Stimulated activated CD8-positive, alpha-beta memory T cell treated with anti-CD3 and anti-CD28 coated beads, Interleukin-7, amount 100 ng/mL, for 48 hours (primary cell): Measurements from ENCODE around the gene SLC43A1.
A peak's percentile ranks its signal among the peaks of the same experiment; 100 is the strongest.

Source experiments
- DNase-seq, 2 donors: peaks; one replicate each; pipeline ENCODE4 v3.0.0-alpha.2; 2020; ENCODE audit warnings: low read depth in 1 of 2; ENCODE audit errors: extremely low read depth in 1 of 2

The SLC43A1 gene

GRCh38 chr11:57529012-57529411, 13.5 kb upstream of the SLC43A1 start:
- no peak for DNase-seq

DNA sequence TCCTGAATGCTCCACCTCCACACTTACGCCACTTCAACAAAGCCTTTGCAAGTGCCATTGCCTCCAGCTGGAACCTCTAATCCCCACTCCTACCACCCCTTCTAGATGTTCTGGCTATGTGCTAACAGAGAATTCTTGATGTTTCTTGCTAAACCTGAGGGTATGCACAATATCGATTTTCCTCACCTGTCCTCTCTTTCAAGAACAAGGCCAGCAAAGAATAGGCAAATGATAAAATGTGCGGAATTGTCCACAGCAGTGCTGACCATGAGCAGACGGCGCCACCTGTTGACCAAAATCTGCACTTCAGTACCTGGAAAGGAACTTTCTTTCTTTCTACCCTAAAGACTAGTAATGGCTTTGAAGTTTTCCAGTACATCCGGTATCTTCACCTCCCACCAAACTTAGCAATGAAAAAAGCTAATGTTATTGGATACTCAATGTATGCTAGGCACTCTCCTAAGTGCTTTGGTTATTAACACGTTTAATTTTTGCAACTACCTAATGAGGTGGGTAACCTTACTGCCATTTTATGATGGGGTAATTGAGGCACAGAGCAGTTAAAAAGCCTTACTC, 11.6 kb upstream of the SLC43A1 start:
- no peak for DNase-seq

- no peak for DNase-seq
Measured at GRCh38 chr11:57523419-57523818, 7.9 kb upstream of the SLC43A1 start.

- no peak for DNase-seq
Measured at GRCh38 chr11:57521116-57521515, 5.6 kb upstream of the SLC43A1 start.

- DNase-seq, result no peak
Measured at GRCh38 chr11:57516061-57516443, 550 bp upstream of the SLC43A1 start.

DNA sequence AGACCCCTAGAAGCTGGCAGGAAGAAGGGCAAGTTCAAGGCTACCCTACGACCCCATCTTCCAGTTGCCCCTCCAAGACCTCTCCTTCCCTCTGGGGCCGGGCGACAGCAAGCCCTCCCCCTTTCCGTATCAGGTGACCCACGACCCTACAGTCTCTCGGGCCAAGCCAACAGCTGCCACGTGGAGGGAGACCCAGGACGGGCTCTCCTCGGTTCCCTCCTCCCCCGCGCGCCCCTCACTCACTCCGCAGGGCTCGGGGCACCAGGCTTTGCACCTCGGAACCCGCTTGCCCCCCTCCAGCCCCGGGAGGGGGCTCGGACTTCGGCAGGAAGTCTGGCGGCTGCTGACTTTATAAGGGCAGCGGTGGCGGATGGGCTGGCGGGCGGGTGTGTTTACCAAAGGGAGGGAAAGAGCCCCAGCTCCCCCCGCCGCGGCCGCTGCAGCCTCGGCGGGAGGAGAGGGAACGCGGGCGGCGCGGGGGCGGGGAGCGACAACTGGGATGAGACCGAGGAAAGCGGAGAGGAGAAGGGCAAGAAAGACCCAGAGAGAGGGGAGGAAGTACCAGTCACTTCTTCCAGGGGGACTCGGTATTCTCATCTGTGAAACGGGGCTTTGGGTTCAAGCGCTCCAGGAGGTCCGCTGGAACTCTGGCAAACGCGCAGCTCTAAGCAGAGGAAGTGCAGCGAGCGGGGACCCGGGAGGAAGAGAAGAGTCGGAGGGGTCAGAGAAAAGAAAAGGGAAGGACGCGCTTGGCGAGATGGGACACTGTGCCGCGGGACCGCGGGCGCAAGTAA, 767 bp downstream of the SLC43A1 start:
- peak; percentile 22 to 32 for DNase-seq

DNA sequence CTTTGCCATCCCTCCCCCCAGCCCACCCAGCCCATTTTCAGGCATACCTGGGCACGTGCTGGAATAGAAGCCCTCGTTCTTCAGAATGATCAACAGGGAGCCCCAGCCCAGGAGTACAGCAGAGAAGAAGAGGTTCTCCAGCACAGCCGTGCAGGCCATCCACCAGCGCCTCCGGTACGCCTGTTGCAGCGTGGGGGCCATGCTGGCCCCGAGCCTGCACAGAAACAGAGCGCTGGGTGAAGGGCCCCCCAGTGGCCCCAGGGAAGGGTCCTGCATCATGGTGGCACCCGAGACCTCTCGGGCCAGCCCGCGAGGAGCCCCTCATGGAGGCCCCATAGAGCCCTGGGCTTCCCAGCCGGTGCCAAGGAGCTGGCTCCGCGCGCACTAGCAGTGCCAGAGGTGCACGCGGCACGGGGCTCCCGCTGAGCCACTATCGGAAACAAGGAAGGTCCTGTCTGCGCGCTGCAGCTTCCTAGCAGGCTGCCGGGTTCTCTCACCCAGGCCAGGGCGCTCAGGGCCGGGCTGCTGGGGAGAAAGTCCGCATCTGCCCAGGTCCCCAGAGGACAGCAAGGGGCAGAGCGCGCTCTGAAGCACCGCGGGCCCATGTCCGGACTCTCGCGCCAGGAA, 1.5 kb downstream of the SLC43A1 start:
- DNase-seq, result no peak

DNA sequence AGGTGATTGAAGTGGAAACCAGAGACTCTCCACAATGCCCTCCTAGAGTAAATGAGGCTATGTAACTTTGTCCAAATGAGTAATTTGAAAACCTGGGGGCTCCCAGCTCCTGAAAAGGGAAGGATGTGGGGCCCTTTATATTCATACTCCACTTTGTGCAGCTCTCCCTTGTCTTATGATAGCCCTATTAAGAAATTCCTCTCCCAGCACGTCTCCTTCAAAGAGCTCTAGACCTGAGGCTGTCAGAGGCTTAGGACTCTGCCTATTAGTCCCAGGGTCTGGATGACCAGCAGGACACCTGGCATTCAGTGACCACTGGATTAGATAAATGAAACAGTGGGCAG, 2.1 kb downstream of the SLC43A1 start:
- DNase-seq, result no peak

GRCh38 chr11:57512646-57513451, 2.7 kb downstream of the SLC43A1 start:
- DNase-seq, result no peak

DNA sequence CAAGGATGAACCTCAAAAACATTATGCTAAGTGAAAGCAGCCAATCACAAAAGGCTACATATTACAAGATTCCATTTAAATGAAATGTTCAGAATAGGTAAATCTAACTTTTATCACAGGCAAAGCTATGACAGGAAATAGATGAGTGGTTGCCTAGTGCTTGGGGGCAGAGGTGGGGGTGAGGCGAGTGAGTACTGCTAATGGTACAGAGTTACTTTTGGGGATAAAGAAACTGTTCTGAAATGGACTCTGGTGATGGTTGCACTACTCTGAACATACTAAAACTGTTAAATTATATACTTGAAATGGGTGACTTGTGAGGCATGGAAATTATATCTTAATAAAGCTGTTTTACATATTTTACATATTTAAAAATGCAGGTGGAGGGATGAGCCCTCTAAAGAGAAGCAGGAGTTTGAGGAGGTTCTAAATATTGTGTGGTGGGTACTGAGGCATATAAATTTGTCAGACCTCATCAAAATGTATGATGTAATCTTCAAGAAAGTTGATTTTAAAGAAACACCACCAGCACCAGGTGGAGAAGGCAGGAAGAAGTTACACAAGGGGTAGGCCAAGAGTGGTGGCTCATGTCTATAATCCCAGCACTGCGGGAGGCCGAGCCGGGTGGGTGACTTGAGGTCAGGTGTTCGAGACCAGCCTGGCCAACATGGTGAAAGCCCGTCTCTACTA, 3.6 kb downstream of the SLC43A1 start:
- DNase-seq, result no peak

DNA sequence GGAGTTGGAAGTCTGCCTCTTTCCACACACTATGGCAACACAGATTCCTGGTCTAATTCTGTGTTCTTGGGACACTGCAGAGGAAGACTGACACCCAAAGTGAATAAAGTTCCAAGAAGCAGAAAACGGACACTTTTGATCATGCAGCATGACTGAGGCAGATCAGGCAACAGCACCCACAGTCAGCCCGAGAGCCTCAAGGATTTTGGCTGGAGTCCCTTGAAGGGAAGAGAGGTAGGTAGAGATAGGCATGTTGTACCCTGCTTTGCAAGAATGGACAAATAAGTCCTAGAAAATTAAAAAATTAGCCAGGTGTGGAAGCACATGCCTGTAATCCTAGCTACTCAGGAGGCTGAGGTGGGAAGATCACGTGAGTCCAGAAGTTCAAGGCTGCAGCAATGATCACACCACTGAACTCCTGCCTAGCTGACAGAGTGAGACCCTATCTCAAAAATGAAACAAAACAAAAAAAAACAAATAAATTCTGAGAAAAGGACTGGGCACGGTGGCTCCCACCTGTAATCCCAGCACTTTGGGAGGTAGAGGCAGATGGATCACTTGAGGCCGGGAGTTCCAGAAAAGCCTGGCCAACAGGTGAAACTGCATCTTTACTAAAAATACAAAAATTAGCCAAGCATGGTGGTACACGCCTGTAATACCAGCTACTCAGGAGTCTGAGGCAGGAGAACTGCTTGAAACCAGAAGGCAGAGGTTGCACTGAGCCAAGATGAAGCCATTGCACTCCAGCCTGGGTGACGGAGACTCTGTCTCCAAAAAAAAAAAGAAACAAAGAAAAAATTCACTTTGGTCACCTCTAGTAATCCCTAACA, 6.9 kb downstream of the SLC43A1 start:
- DNase-seq, result no peak

- DNase-seq, result no peak
Measured at GRCh38 chr11:57506522-57506921, 9.0 kb downstream of the SLC43A1 start.

- DNase-seq, result no peak
Measured at GRCh38 chr11:57504511-57504910, 11.0 kb downstream of the SLC43A1 start.

- no peak for DNase-seq
Measured at GRCh38 chr11:57502870-57503269, 12.6 kb downstream of the SLC43A1 start.

DNA sequence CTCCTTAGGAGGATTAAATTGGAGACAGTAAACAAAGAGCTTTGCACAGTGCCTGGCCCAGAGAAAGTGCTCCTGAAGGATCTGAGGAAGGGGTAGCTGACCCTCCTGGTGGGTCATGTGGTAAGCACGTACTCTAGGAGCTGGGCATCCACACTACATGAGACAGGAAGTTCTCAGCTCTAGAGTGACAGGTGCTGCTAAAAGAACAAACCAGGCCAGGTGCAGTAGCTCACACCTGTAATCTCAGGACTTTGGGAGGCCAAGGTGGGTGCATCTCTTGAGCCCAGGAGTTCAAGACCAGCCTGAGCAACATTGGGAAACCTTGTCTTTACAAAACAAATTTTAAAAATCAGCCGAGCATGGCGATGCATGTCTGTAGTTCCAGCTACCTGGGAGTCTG, 13.1 kb downstream of the SLC43A1 start:
- no peak for DNase-seq

DNA sequence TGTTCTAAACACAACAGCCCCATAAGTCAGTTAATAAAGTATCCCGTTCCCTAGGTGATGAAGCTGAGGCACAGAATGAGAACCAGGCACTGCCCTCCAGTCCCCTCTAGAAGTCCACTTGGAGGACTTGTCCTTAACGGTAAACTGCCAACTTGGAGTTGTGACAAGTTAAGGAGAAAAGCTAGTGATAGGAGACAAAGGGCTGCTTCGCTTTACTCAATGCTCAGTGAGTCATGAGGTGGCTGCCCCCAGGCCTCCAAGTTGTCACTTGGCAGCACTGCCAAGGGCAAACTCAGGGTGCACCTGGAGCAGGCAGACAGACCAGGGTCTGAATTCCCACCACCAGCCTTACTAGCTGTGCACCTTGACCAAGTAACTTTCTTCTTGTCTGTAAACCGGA, 13.5 kb downstream of the SLC43A1 start:
- no peak for DNase-seq

DNA sequence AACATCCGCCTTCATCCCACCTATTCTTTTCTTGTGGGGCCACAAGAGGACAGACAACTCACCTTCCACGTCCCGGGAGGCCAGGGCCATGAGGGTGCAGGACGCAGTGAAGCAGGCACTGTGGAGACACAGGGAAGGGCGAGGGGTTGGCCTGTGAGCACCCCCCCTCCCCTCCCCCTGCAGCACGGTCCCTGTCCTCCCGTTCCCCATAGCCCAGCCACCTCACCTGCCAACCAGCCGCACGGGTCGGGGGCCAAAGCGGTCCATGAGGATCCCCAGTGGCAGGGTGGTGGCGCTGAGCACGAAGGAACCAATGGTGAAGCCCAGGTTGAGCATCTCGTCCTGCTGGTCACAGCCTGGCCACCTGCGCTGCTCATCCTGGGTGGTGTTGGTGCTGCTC, 14.6 kb downstream of the SLC43A1 start:
- no peak for DNase-seq

- DNase-seq, result no peak
Measured at GRCh38 chr11:57500515-57500914, 15.0 kb downstream of the SLC43A1 start.

GRCh38 chr11:57499983-57500461, 15.5 kb downstream of the SLC43A1 start:
- DNase-seq, result no peak

DNA sequence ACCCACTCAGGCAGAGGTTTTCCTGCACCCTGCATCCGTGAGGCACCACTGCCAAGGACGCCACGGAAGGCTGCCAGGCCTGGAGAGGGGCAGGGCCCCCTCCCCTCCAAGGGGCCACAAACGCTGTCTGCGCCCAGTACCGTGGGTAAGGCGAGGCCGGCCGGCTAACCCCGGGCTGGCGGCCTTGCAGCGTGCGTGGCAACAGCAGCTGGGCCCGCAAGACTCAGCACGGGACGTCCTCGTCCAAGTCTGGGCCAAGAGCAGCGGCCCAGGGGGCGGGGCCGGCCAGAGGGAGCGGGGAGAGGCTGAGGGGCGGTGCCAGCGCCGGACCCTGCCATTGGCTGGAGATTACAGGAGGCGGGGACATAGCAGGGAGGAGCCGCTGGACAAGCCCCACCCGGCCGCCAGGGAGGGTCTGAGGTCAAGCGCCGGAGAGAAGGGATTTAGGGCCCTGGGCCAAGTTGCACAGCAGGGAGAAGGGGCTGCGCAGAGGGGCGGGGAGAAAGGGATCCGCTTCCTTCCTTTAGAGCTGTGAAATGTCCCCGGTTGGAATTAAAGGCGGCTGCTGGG, 16.0 kb downstream of the SLC43A1 start:
- peak in 1 of 2 donors; percentile 34 for DNase-seq
